ENCODE results near the gene ANKS3. TPM values are rescaled to one million over a fixed set of nuclear protein-coding genes. Genes with fewer than 3 reads are reported as not detected.

Gene ANKS3
- total RNA-seq (22.5 and 24.0 TPM in 2 replicates), polyA plus RNA-seq (13.9 and 14.2 TPM in 2 replicates), polyA minus RNA-seq (22.7 and 26.9 TPM in 2 replicates), Bru-seq, nascent RNA (percentile 57 among the genes with signal in this experiment), BruChase-seq, experiment 1, labeled RNA remaining after a 6-hour chase (percentile 62 among the genes with signal in this experiment), BruChase-seq, experiment 2, labeled RNA remaining after a 2-hour chase (percentile 66 among the genes with signal in this experiment)
- polyA plus RNA-seq (2011; cell fraction: cytosol; rRNA removed), result 7.1 and 10.2 TPM in 2 replicates
- 64.7 and 66.4 TPM in 2 replicates for polyA plus RNA-seq (2011; cell fraction: nucleus; rRNA removed)
- 5.7 and 9.6 TPM in 2 replicates for polyA plus RNA-seq (2012)
- 7.1 TPM for polyA minus RNA-seq (2011; cell fraction: cytosol; rRNA and poly(A)+ RNA removed)
- 28.4 and 29.0 TPM in 2 replicates for polyA minus RNA-seq (2011; cell fraction: nucleus; rRNA and poly(A)+ RNA removed)
- long read RNA-seq, partial matches to known transcripts, result 4 of 52 reads
- long read RNA-seq, other reads (novel, unspliced or antisense), result 47 of 52 reads

GRCh38 chr16:4734063-4734729 is at the start of gene ANKS3, which contains the start of gene DNAAF8:
TSS of gene ANKS3 (minus strand) at chr16:4734271. CDS start at chr16:4730149, 4,122 bp downstream.
TSS of gene DNAAF8 (plus strand) at chr16:4734537. CDS start at chr16:4736515, 1,978 bp downstream.
- Histone ChIP-seq H3K27ac (ENCODE audit: insufficient read depth, low read depth, low read length) (peak within 1 kb of the TSS; percentile 46), H3K27me3 (ENCODE audit: control insufficient read depth in 2 of 2, insufficient read depth in 2 of 2, low read length in 2 of 2) (no peaks in the 10 kb centered on the region), H2AFZ (ENCODE audit: low read depth, low read length) (peak within 1 kb of the TSS; percentile 99), H3K4me2 (ENCODE audit: insufficient read depth, low read length) (peak within 1 kb of the TSS; percentile 91), H4K20me1 (replicated peaks; ENCODE audit: control insufficient read depth, extremely low read depth, insufficient read depth, low read length) (no peaks in the 10 kb centered on the region), H3K9me3 (replicated peaks; ENCODE audit: control insufficient read depth, insufficient read depth, low read length) (no peaks in the 10 kb centered on the region), H3K9ac (replicated peaks; ENCODE audit: extremely low read depth, insufficient read depth, low read length) (peak within 1 kb of the TSS; percentile 78), H3K9me1 (replicated peaks; ENCODE audit: control insufficient read depth, extremely low read depth, insufficient read depth, low read length) (no peaks in the 10 kb centered on the region), H3K4me3 (replicated peaks in 1 of 3; ENCODE audit: insufficient read depth in 1 of 3, low read depth in 1 of 3, low read length in 3 of 3) (peak within 1 kb of the TSS; percentile 62 to 100 (median 76)), H3K4me1 (ENCODE audit: control insufficient read depth, extremely low read depth, insufficient read depth, low read length) (peaks cover 5% of the 10 kb centered on the region), H3K36me3 (ENCODE audit: control insufficient read depth in 2 of 2, extremely low read depth in 1 of 2, insufficient read depth in 2 of 2, low read length in 2 of 2) (peaks cover 0 to 2% of the 10 kb centered on the region in 2 experiments), H3K79me2 (ENCODE audit: control insufficient read depth, insufficient read depth, low read length) (peaks cover 9% of the 10 kb centered on the region)
- peak; percentile 82 for TF ChIP-seq POLR2AphosphoS5 (IDR thresholded peaks at IDR 0.05; ENCODE audit: insufficient read depth, low read depth, low read length)
- no peak for TF ChIP-seq GATA2 (IDR thresholded peaks at IDR 0.05; ENCODE audit: insufficient read depth, insufficient read length, low read depth, low read length)
- TF ChIP-seq EZH2 (IDR thresholded peaks at IDR 0.05; ENCODE audit: borderline replicate concordance, low read depth, low read length, severe bottlenecking), result no peak
- peak; percentile 45 for TF ChIP-seq POLR2A (IDR thresholded peaks at IDR 0.05; ENCODE audit: low read depth, low read length)
- peak; percentile 71 for TF ChIP-seq MAX (IDR thresholded peaks at IDR 0.05; ENCODE audit: insufficient read depth, insufficient read length)
- POLR2A ChIA-PET, result interaction anchor here (0.7 to 1.4 kb wide), 3 partner anchors 32 to 118 kb away, joined by 3 to 8 read pairs (median 4); no protein-coding TSS in a partner anchor
- dilution Hi-C loops (cut with MboI; ENCODE audit: extremely low pct_ligation_motif_present, low sequenced_read_pairs), result no loop called here
- BruUV-seq (replicated peaks), result no TSS peak
- CTCF ChIA-PET, result interaction anchor here (1.0 to 1.9 kb wide), 8 partner anchors 9 to 224 kb away, joined by 3 to 6 read pairs (median 4); partner anchors contain the start of genes MGRN1 and SEC14L5
- peak; percentile 97 for FAIRE-seq
- intact Hi-C loops (cut with micrococcal nuclease), result loop anchor here (1.0 to 2.0 kb wide), 6 partner anchors 33 to 222 kb away; partner anchors contain the start of genes NUDT16L1, ROGDI and ZNF500
- peak; percentile 96 for DNase-seq (ENCODE audit: low read depth, low spot score)
